Epithelial cell of proximal tubule (primary cell): ENCODE measurements around the gene ATP2B2. TPM values are rescaled to one million over a fixed set of nuclear protein-coding genes. Genes with fewer than 3 reads are reported as not detected.

Source experiments
- DNase-seq: peaks from one replicate; pipeline ENCODE4 v3.0.0-alpha.2; 2011; ENCODE audit warnings: low read depth
- H3K4me3 ChIP-seq: 2 replicates; pipeline ENCODE4 v1.5.1; 2011; ENCODE audit warnings: low read depth, mild to moderate bottlenecking, low read length
- CTCF ChIP-seq: conservative IDR thresholded peaks from 2 replicates; pipeline ENCODE4 v1.5.1; 2012; ENCODE audit warnings: low read depth, mild to moderate bottlenecking, low read length
- total RNA-seq: library from RNA; depleted of rRNA; stranded (reverse); fragments of >200 nt; gene quantifications from 2 replicates; pipeline ENCODE4 v1.2.3, GENCODE V29; 2015

The ATP2B2 gene
- total RNA-seq, 1 donor from 2014 or later = not detected

- no peak overlapping the region for H3K4me3 ChIP-seq
Observed at GRCh38 chr3:10502185-10502880, 3.1 kb downstream of the ATP2B2 start.

GRCh38 chr3:10501664-10502052, 3.7 kb downstream of the ATP2B2 start:
- no peak for TF ChIP-seq CTCF
- DNase-seq = no peak
- no peak overlapping the region for H3K4me3 ChIP-seq

More at GRCh38 chr3:10502185-10502880, 3.1 kb downstream of the ATP2B2 start:
- DNase-seq = no peak
- no peak for TF ChIP-seq CTCF

- no peak for TF ChIP-seq CTCF
- H3K4me3 ChIP-seq = no peak overlapping the region
- DNase-seq = no peak
Observed at GRCh38 chr3:10500717-10501663, 4.4 kb downstream of the ATP2B2 start.

GRCh38 chr3:10498271-10498670, 7.1 kb downstream of the ATP2B2 start:
- TF ChIP-seq CTCF = no peak
- no peak for DNase-seq
- no peak overlapping the region for H3K4me3 ChIP-seq

- DNase-seq = no peak
- no peak overlapping the region for H3K4me3 ChIP-seq
- TF ChIP-seq CTCF = no peak
Observed at GRCh38 chr3:10497439-10497838, 7.9 kb downstream of the ATP2B2 start.

- TF ChIP-seq CTCF = no peak
- no peak for DNase-seq
- no peak overlapping the region for H3K4me3 ChIP-seq
Observed at GRCh38 chr3:10496121-10496863, 9.1 kb downstream of the ATP2B2 start.
